HG03280 (cell line): ENCODE data around the gene MAP1LC3B.
"Not testable (repeated sequence)": the region's sequence is repeated elsewhere in the genome, so short reads cannot be mapped to it uniquely, and the experiment has no call there.

Experiments used
- ATAC-seq: cut with Tn5 transposase; IDR thresholded peaks from one replicate; pipeline ENCODE4 v1.9.1; 2021; ENCODE audit warnings: mild to moderate bottlenecking, moderate library complexity; ENCODE audit not compliant: unreplicated experiment

The MAP1LC3B gene

DNA sequence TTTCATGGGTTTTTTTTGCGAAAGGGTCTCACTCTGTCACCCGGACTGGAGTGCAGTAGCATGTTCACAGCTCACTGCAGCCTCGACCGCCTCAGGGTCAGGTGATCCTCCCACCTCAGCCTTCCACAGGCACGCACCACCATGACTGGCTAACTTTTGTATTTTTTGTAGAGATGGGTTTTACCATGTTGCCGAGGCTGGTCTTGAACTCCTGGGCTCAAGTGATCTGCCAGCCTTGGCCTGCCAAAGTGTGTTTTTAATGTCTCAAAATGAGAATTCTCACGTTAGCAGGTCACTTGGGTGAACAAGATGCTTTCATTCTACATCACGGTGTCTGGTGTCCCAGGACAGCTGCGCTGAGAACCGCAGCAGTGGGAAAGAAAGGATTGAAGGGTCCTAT lies 11.7 kb upstream of the MAP1LC3B start:
- ATAC-seq, result no peak

DNA sequence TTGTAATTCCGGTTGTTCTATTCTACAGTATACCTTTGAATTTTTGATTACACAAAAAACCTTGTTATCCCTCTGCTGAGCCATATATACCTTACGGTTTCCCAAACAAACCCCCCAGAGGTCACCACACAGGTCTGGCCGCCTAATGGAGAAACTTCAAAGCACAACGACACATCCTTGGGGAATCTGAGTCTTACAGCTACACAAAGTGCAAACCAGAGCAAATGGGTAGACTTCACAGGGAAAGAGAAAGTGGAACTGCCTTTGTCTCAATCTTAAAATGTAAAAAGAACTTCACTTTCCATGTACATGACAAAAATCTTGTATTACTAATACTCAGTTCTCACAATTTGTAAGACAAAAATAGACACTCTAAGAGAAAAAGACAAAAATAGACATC lies 11.3 kb upstream of the MAP1LC3B start:
- no peak for ATAC-seq

GRCh38 chr16:87382023-87382785 lies 9.9 kb upstream of the MAP1LC3B start:
- no peak for ATAC-seq

GRCh38 chr16:87383505-87384161 lies 8.5 kb upstream of the MAP1LC3B start, which contains the start of gene FBXO31:
Gene FBXO31 (minus strand): TSS chr16:87383776. CDS start chr16:87383744, 32 bp downstream.
- ATAC-seq, result peak; percentile 53

GRCh38 chr16:87384162-87384874 lies 7.8 kb upstream of the MAP1LC3B start:
- peak; percentile 3 for ATAC-seq

DNA sequence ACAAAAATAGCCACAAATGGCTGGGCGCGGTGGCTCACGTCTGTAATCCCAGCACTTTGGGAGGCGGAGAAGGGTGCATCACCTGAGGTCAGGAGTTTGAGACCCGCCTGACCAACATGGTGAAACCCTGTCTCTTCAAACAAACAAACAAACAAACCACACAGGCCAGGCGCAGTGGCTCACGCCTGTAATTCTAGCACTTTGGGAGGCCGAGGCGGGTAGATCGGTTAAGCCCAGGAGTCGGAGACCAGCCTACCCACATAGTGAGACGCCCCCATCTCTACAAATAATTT lies 7.3 kb upstream of the MAP1LC3B start:
- ATAC-seq, result not testable (repeated sequence)

- peak; percentile 48 for ATAC-seq
Observed at GRCh38 chr16:87387942-87388817, 4.0 kb upstream of the MAP1LC3B start.

DNA sequence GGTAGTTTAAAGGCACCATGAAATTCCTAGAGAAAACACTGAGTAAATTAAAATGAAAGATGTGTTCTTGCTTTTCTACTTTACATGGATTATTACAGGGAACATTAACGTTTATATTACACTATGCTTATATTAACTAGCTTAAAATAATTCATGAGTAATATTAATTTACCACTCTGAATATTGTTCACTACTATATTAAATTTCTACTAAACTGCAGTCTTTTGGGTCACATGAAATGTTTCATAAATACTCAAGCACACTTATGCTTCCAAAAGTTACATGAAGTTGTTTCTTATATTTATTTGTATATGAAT lies 3.4 kb upstream of the MAP1LC3B start:
- ATAC-seq, result no peak

- ATAC-seq, result no peak
Observed at GRCh38 chr16:87389245-87389644, 2.9 kb upstream of the MAP1LC3B start.

DNA sequence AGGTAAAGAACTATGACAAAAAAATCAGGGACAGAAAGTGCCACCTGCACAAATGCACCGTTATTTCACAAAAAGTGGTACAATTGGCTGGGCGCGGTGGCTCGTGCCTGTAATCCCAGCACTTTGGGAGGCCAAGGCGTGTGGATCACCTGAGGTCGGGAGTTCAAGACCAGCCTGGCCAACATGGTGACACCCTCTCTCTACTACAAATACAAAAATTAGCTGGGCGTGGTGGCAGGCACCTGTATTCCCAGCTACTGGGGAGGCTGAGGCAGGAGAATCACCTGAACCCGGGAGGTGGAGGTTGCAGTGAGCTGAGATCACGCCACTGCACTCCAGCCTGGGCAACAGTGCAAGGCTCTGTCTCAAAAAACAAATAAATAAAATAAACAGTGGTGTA lies 2.2 kb upstream of the MAP1LC3B start:
- ATAC-seq, result not testable (repeated sequence)

DNA sequence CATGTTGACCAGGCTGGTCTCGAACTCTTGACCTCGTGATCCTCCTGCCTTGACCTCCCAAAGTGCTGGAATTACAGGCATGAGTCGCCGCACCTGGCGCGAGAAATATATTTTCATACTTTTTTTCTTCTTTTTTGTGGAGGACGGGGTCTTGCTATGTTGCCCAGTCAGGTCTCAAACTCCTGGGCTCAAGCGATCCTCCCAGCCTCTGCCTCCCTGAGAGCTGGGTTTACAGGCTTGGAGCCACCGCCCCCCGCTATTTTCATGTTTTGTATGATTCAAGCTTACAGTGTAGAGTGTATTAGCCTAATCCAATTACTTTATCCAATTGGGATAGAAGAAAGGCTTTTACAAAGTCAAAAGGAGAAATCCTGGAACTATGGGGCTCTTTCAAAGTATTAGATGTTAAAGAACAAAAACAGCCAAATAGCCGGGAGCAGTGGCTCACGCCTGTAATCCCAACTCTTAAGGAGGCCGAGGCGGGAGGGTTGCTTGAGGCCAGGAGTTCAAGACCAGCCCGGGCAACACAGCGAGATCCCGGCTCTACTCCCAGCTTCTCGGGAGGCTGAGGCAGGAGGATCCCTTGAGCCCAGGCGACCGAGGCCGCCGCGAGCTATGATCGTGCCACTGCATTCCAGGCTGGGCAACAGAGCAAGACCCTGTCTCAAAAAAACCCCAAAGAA lies 1.4 kb upstream of the MAP1LC3B start:
- no peak for ATAC-seq

- ATAC-seq, result no peak
Observed at GRCh38 chr16:87391324-87391949, 699 bp upstream of the MAP1LC3B start.

- ATAC-seq, result peak; percentile 1
Observed at GRCh38 chr16:87392821-87393679, 914 bp downstream of the MAP1LC3B start.

GRCh38 chr16:87393680-87394055 lies 1.5 kb downstream of the MAP1LC3B start:
- ATAC-seq, result no peak

GRCh38 chr16:87395181-87395842 lies 3.2 kb downstream of the MAP1LC3B start:
- ATAC-seq, result no peak

DNA sequence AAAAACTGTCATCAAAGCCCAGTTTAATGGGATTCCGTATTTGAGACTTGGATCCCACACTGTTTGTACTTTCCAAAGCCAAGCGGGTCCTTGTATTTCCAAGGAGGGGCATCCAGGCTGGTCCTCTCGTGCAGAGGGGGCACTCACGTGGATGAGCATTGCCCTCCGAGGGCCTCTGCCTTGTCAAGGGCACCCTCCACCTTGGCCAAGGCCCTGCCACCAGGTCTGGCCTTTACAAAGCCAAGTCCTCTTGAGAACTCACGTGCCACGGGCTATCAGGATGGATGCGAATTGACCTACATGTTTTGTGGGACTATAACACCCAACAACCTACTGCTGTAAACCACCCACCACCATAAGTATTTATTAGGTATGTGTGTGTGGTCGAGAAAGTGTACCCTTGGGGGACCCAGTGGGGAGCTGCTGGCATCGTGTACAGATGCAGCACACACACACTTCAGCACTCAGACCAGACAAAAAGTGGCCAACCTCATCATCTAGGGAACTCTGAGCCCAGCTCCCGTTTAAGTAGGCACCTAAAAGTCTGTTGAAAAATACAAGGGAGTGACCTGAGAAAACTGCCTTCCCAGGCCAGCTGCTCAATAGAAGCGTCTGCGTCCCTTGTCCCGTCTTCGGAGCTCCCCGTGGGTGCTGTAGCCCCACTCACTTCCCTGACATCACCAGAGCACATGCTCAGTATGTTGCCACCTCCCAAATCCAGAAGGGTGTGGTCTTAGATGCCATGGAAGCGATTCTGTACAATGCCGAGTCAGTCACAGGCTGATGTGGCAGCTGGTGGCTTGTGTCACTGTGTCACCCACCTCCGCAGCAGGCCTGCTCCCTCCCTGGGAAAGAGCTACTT lies 12.9 kb downstream of the MAP1LC3B start:
- ATAC-seq, result no peak

- no peak for ATAC-seq
Observed at GRCh38 chr16:87406495-87407088, 14.5 kb downstream of the MAP1LC3B start.
